ENCODE results near the gene BOK.
"Not testable (repeated sequence)": the region's sequence is repeated elsewhere in the genome, so short reads cannot be mapped to it uniquely, and the experiment has no call there.

Gene BOK, protein sequence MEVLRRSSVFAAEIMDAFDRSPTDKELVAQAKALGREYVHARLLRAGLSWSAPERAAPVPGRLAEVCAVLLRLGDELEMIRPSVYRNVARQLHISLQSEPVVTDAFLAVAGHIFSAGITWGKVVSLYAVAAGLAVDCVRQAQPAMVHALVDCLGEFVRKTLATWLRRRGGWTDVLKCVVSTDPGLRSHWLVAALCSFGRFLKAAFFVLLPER

DNA sequence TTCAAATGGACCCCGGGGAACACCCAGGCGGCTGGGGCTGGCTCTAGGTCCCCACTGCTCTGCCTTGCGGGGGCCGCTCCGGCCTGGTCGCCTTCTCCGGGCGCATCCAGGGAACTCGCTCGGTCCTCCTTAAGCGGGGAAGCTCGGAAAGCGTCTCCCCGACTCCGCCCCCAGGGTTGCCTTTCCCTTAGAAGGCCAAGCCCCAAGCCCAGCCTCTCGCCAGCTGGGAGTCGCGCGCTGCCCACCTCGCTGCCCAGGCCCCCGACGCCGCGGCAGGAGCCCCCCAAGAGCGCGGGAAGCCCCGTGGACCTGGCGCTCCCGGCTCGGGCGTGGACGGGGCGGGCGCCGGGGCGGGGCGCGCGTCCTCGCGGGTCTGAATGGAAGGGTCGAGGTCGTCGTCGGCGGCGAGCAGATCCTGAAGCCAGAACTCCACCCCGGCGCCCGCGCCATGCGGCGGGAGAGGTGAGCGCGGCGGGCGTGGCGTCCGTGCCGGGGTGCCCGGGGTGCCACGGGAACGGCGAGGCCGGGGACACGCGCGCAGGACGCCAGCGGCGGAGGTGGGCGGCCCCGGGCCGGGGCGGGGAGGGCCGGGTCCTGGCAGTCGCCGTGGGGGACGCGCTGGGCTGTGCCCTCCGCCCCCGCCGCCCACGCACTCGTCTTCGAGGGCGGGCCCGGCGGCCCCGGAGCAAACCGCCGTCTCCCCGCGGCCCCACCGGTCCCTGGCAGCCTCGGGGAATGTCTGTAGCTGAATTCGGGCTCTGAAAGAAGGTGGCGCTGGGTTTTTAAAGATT lies at the start of gene BOK:
BOK (plus strand) TSS at position 214 of the 791 bp plus-strand sequence. CDS start 739 bp downstream, outside the sequence.
- DNase-seq: no peak

DNA sequence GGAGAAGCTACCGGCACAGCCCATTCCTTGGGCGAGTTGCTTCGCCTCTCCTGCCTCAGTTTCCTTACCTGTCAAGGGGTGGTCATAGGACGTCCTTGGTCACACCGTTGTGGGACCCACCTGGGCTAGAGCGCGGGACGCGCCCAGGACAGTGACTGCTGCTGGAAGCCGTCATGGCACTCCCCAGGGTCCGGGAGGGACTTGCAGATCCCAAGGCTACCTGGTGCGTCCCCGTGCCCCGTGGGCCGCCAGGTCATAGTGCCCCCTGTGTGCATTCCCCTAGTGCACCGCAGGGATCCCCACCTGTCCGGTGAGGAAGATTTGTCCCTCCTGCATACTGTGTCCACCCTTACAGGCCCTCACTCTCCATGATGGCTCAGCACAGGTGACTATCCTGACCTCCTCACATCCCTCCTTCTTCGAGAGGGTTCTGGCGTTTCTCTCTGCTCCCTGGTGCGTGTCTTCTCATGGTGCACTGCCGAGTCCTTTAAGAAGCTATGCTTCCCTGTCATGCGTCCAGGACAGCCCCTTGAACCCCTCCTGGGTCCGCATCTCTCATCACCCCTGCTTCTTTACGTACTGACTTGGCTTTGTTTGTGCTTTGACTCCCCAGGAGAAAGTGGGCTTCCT lies 49.3 kb upstream of the BOK start:
- no peak for DNase-seq

DNA sequence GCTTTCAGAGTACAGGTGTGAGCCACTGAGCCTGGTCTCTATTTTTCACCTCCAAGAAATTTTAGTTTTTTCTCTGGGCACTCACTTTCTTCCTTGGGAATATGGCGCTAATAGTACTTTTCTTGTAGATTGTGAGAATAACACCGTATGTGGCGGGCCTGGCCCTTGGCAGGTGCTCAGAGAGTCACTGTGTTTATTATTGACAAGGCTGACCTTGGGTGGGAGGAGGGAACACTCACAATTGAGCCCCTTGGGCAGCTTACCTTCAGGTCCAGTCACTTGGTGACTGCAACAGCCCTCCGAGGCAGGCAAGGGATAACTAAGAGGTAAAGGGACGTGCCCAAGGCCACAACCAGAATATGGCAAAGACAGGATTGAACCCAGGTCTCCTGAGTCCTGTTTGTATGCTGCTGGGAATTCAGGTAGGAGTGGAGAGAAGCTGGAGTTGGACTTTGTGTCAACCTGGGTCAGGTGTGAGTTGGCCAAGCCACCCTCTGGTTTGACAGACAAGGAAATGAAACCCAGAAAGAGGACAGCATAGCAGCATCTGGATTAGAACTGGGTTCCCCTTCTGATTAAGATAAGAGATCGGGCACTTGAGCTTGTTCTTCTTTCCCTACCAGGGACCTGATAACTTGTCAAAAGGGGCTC lies 47.3 kb upstream of the BOK start:
- DNase-seq: no peak

DNA sequence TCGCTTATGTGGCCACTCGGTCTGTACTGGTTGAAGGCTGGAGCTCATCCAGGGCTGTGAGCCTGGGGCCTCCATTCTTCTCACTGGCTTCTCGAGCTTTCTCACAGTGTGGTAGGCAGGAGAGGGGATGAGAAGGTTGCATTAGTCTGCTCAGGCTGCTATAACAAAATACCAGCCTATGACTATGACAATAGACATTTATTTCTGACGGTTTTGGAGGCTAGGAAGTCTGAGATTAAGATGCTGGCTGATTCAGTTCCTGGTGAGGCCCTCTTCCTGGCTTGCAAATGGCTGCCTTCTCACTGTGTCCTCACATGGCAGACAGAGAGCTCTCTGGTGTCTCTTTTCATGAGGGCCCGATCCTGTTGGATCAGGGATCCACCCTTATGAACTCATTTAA lies 44.0 kb upstream of the BOK start:
- no peak for DNase-seq

DNA sequence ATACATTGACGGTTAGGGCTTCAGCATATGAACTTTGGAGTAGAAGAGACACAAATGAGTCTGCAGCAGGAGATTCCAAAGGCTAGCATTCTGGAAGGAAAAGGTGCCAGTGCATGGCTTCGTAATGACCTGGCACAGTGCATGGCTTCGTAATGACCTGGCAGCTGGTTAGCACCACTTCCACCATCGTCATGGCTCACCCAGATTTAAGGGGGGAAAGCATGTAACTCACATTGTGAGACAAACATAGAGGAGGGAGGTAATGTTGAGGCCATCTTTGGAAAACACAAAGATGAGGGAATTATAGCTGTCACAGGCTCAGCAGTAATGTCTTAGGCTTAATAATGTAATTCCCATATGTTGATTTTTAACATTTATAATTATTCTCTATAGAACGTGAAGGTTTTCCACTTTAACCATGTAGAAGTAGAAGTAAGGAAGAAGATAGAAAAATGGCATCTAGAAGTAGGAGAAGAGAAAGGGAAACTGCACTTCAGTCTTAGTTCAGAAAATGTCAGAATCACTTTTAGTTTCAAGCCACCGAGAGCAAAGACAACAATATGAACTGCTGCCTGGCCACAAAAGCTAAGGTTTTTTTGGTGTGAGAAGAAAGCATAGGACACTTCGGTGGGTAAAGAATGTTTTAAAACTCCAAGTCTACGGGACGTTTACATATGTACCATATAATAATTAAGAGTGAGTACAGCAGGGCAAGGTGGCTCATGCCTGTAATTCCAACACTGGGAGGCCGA lies 43.4 kb upstream of the BOK start:
- no peak for DNase-seq

DNA sequence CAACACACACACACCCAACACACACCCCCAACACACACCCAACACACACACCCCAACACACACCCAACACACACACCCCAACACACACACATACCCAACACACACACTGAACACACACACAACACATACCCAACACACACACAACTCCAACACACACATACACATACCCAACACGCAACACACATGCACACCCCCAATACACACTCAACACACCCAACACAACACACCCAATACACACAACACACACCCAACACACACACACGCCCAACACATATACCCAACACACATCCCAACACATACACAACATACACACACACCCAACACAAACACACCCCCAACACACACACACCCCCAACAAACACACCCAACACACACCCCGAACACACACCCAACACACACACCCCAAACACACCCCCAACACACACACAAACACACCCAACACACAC lies 42.0 kb upstream of the BOK start:
- no peak for DNase-seq

DNA sequence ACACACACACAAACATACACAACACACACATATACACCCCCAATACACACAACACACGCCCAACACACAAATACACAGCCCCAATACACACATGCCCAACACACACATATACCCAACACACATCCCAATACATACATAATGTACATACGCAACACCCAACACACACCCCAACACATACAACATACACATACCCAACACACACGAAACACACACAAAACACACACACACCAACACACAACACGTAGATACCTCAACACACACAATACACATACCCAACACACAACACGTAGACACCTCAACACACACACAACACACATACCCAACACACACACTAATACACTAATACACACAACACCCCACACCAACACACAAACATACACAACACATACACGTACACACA lies 41.2 kb upstream of the BOK start:
- DNase-seq: no peak

DNA sequence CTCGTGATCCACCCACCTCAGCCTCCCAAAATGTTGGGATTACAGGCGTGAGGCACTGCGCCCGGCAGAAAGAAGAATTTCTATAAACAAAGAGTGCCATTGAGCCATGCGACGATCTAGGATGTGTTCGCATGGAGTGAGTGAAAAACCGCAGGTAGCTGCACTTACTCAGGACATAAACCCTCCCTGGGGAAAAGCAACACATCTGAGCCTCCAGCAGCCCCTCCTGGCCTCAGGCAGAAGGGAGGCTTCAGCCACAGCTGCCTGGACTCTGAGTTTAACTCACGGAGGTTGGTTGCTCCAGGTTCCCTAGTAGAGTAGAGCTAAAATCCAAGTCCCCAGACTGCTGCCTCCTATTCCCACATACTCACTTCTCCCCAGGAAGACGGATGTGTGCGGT lies 38.9 kb upstream of the BOK start:
- no peak for DNase-seq

DNA sequence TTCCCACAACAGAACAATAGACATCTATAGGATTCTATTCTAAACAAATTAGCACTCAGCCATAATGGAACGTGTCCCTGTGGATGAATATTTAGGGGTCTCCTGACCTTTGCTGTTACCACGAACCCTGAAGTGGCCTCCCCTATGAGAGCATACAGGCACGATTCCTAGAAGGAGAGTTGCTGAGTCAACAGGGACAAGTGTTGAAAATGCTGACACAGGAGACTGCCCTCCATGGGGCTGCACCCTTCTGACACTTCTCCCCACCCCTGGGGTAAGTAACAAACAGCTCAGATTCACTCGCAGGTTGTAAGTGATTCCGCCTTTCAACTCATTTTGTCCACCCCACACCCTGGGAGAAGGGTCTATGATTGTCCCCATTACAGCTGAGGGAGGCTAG lies 36.1 kb upstream of the BOK start:
- no peak for DNase-seq

DNA sequence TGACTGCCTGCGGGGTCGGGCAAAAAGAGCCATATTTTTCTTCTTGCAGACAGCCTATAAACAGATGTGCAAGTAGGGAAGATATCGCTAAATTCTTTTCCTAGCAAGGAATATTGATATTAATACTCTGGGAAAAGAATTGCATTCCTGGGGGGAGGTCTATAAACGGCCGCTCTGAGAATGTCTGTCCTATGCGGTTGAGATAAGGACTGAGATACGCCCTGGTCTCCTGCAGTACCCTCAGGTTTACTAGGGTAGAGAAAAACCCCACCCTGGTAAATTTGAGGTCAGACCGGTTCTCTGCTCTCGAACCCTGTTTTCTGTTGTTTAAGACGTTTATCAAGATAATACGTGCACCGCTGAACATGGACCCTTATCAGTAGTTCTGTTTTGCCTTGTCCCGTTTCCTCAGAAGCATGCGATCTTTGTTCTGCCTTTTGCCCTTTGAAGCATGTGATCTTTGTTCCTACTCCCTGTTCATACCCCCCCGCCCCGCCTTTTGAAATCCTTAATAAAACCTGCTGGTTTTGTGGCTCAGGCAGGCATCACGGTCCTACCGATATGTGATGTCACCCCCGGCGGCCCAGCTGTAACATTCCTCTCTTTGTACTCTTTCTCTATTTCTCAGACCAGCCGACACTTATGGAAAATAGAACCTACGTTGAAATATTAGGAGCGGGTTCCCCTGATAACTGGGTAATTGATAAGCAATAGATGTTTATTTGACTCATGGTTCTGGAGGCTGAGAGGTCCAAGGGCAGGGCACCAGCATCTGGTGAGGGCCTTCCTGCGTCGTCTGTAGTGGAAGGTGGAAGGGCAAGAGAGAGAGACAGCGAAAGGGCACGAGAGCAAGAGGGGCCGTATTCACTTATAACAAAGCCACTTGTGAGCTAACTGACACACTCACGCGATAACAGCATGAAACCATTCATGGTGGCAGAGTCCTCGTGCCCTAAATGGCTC lies 32.4 kb upstream of the BOK start:
- DNase-seq: not testable (repeated sequence)

DNA sequence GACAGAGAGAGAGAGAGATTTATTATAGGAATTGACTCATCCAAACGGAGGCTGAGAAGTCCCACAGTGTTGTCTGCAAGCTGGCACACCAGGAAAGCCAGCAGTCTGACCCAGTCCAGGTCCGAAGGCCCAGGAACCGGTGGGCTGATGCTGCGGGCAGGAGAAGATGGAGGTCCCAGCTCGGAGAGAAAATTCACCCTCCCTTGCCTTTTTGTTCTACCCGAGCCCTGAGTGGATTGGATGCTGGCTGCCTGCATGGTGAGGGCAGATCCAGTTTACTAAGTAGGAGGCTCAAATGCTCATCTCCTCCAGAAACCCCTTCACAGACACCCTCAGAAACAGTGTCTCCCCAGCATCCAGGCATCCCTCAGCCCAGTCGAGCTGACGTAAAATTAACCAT lies 28.0 kb upstream of the BOK start:
- DNase-seq: no peak

DNA sequence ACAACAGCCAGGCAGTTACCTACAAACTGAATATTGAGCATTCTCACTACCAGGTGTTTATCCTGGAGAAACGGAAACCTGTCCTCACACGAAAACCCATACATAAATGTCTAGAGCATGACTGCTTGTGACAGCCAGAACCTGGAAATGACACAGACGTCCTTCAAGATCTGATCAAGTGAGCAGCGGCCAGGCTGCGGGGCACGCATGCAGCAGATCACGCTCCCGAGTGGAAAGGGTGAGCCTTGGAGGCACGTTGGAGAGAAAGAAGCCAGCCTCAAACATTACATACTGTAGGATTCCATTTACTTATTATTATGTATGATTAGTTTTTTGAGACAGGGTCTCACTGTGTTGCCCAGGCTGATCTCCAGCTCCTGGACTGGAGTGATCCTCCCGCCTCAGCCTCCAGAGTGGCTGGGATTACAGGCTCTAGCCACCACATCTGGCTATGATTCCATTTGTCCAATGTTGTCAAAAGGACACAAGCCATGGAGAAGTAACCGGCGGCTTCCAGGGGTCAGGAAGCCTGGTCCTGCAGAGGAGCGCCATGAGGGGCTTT lies 27.3 kb upstream of the BOK start:
- no peak for DNase-seq

DNA sequence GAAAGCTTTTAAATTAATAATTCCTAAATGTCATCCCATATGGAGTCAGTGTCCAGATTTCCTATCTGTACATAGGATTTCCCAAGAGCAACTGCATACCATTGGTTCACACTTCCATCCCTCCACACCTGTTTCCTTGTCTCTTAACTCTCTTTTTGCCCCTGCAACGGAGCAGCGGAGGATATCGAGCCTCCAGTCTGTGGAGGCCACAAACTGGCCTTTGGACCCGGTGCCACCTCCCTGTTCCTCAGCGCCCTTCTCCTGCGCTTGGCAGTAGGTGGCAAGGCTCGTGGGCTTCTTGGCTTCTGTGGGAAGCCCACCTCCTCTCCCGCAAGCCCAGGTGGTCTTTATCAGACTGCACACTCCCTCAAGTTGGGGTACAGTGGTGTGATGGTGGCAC lies 26.4 kb upstream of the BOK start:
- no peak for DNase-seq

DNA sequence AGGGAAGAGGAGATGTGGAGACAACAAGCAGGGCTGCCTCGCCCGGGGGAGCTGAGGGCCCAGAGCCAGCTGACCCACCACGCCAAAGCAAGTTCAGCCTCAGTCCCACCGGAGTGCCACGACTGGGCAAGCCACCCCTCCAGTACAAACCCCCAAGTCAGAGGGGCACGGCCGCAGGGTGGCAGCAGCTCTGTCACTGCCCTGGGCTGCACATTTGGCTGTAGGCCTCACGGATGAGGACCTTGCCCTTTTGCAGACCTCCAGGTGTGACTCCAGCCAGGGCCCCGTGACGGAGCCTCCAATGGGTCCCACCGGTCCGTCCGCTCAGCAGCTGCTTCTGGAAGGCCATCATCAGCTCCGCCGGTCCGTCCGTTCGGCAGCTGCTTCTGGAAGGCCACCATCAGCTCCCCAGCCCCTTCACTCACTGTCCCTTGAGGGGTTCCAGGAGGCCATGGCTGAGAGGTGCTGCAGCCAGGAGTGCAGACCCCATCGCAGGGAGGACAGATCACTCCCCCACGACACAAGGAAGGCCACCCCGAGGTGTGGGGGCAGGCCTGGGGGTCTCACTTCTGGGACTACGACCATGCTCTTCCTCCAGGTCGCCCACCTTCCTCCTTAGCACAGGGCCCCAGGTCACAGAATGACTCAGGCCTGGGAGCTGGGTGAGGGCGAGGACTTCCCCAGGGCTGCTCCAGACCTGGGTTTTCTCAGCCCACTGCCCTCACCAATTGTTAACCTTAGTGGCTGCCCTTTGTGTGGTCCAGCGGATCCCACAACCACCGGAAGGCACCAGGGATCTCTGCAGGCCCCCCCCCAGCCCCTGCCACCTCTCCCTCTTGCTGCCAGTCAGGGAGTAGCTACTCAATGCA lies 25.6 kb upstream of the BOK start:
- no peak for DNase-seq

DNA sequence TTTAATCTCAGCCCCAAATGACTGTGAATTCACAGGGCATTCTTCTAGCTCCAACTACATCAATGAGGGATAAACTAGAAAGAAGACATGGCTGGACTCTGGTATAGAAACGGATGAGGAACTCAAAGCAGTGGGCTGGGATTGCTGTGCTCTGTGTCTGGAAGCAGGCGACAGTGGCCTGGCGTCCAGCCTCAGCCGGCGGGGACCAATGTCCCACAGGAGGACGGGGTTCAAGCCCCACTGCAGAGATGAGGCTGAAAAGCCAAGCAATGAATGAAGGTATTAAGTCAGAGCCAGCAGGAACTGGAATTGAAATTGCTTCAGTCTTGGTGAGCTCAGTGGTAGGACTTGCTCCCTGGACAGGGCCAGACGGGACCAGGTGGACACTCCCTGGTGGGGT lies 24.3 kb upstream of the BOK start:
- DNase-seq: no peak

DNA sequence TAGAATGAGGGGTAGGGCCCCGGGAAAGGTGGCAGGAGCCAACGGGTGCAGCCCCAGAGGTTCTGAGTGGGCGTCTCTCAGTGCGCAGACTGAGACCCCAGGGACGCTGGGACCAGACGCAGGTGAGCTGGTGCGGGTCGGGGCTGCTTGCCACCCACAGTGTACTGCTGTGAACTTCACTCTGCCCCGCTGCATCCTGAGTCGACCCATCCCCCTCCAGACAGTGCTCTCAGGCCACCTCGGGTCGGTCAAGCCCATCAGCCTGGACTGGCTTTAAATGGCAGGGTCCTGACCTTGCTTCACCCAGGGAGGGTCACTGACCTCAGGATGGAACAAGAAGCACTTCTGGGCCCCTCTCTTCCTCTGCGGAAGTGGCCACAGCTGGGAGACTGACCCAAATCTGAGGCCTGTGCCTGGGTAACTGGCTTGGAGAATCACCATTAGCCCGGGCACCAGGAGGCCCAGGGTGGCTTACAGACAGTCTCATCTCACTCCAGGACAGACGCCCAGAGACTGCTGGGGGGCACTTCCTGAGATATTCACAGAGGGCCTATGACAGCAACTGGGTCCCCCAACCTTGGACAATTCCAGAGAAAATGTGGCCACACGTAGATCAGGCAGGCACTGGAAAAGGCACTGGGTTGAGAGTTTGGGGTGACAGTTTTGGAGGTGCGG lies 23.7 kb upstream of the BOK start:
- no peak for DNase-seq

DNA sequence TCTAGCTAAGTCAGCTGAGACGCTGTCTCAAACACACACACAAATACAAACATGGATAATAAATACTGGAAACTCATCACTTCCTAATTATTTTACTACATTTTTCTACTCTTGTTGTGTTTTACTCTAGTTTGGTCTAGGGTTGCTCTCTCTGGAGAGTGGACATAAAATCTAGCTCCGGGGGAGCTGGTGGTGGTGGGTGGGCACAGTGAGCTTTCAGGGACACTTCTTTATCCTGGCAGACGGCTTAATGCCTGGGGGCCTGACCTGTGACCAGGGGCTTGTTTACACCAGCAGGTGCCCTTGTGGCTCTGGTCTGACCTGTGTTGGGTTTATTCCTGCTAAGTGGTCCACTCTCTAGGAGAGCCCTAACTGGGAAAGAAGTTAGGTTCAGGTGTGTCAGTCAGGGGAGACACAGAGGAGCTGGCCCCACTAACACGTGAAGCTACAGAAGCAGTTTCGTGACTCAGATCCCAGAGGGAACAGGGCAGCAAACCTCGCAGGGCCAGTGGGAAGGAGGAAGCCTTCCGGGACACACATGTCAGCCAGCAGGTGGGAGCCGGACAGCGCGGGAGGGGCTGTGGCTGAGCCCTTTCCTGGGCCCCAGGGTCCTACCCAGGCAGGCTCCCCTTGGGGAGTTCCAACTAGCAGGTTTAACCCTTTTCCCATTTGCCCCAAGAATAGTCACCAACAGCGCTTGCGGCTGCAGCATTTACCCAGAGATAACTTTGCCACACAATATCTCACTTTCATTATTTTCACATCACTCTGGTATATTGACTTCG lies 22.5 kb upstream of the BOK start:
- no peak for DNase-seq

DNA sequence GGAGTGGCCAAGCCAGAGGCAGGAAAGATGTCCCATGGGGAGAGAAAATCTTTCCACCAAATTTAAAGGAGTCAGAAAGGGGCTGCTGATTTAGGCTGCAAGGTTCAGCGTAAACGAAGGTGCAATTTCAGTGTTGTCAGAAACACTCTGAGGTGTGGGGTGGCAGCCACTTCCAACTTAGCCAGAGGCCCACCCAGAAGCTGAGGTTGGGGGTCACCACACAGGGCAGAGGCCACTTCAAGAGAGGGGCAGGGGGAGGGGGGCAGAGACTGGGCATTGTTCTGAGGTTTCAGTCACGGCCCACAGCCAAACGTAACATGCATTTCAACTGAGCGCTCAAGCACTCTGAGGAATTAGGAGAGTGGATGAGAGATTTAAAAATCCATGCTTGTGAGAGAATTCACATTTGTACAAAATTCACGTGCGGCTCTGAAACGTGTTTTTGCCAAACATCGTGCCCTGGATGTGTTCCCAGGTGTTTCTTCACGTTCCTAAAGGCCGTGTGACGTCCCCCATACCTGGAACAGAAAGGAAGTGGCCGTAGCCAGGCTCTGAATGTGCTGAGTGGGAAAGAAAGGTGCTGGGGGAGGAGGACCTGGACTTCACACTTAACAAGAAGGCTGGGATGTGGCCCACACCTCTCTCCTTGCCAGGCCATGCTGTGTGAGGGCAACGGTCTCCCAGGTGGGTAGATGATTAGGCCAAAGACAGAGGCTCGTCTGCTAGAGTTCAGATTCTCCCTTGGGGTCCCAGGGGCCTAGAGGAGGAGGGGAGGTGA lies 19.5 kb upstream of the BOK start:
- no peak for DNase-seq
